Sigmoid colon (tissue), 7 donors: ENCODE results near the gene PSMD4. TPM values are rescaled to one million over a fixed set of nuclear protein-coding genes. Genes with fewer than 3 reads are reported as not detected.

Experiments
- DNase-seq: peaks from one replicate; pipeline ENCODE4 v3.0.0-alpha.2; 2019
- H3K27ac ChIP-seq, 4 donors: fragments of 200-600 bp; sonication (generic); one replicate each; pipeline ENCODE4 v1.5.1; 2016 to 2019; ENCODE audit warnings: mild to moderate bottlenecking in 1 of 4
- H3K27me3 ChIP-seq, 3 donors: fragments of 200-600 bp; sonication (generic); one replicate each; pipeline ENCODE4 v1.5.1; 2019; ENCODE audit warnings: mild to moderate bottlenecking in 1 of 3
- H3K36me3 ChIP-seq, 4 donors: fragments of 200-600 bp; sonication (generic); one replicate each; pipeline ENCODE4 v1.5.1; 2016 to 2019
- H3K4me1 ChIP-seq, 4 donors: fragments of 200-600 bp; sonication (generic); one replicate each; pipeline ENCODE4 v1.5.1; 2017 to 2019
- H3K4me3 ChIP-seq, 4 donors: fragments of 200-600 bp; sonication (generic); one replicate each; pipeline ENCODE4 v1.5.1; 2017 to 2019; ENCODE audit warnings: mild to moderate bottlenecking in 2 of 4, moderate library complexity in 1 of 4
- H3K9me3 ChIP-seq, 4 donors: fragments of 200-600 bp in 3 of 4; sonication (generic) in 3 of 4; one replicate each; pipeline versions ENCODE4 v1.5.1 to v1.6.1; 2013 to 2019
- EP300 ChIP-seq, 4 donors: sonication (generic); formaldehyde crosslinking; IDR thresholded peaks; one replicate each; pipeline ENCODE4 v1.6.1; 2017; ENCODE audit warnings: antibody characterized with exemption in 4 of 4
- POLR2A ChIP-seq, 2 donors: fragments of 450-650 bp; IDR thresholded peaks; one replicate each; pipeline ENCODE4 v1.6.1; 2016; ENCODE audit warnings: antibody characterized with exemption in 2 of 2, mild to moderate bottlenecking in 2 of 2, moderate library complexity in 2 of 2
- POLR2AphosphoS5 ChIP-seq, 4 donors: sonication (generic); formaldehyde crosslinking; IDR thresholded peaks; one replicate each; pipeline ENCODE4 v1.6.1; 2017; ENCODE audit warnings: antibody characterized with exemption in 4 of 4
- WGBS, 2 donors: extraction: QIAGEN DNeasy Blood & Tissue Kit; methylation state at CpG; one replicate each; pipeline ENCODE4 v1.1.7; 2013; 5-methylcytosine and 5-hydroxymethylcytosine counted together
- intact Hi-C: fragments of 100-400 bp; cut with DNase I; formaldehyde crosslinking; loops from one replicate; pipeline ENCODE4 v1.15.1; 2023
- polyA plus RNA-seq, 3 donors: library from polyadenylated mRNA; stranded (reverse); fragments of 200-250 nt; gene quantifications; one replicate each; pipeline ENCODE4 v1.2.3, GENCODE V29; 2013
- small RNA-seq, 3 donors: library from RNA; depleted of rRNA; stranded (forward); fragments of <200 nt; gene quantifications; one replicate each; pipeline ENCODE3, GENCODE V24; 2016
- total RNA-seq, 4 donors: library from RNA; depleted of rRNA; stranded (reverse); fragments of >200 nt; gene quantifications; one replicate each; pipeline ENCODE4 v1.1.0, GENCODE V29; 2016
- TF ChIP-seq, protein P1 (sequence below), 4 experiments: fragments of 450-650 bp in 3 of 4; fragments of 200-600 bp in 1 of 4; IDR thresholded peaks; one replicate each; pipeline ENCODE4 v1.5.1; 2016 to 2019; ENCODE audit warnings: antibody characterized with exemption in 4 of 4, mild to moderate bottlenecking in 3 of 4, moderate library complexity in 2 of 4
- donor health status: healthy with polysubstance abuse.
- donor health status: Bipolar disorder and iron deficiency.
- donor health status: healthy.

Gene PSMD4
- total and polyA plus RNA-seq, 7 donors, result 111 to 194 (median 153) TPM

GRCh38 chr1:151312411-151312810 lies 57.9 kb downstream of the PSMD4 start:
- peak overlapping the region; percentile 68 to 84 (median 79) for H3K27ac ChIP-seq
- WGBS, 2 donors, result 91 to 95% methylated on average over 4 of the region's 4 CpGs
- peaks cover 0 to 69% (median 57%) of the 10 kb centered on the region in 4 donors for H3K4me1 ChIP-seq
- TF ChIP-seq POLR2AphosphoS5 (IDR thresholded peaks at IDR 0.05), result no peak
- no peak for TF ChIP-seq POLR2A (IDR thresholded peaks at IDR 0.05)
- TF ChIP-seq, protein P1, sequence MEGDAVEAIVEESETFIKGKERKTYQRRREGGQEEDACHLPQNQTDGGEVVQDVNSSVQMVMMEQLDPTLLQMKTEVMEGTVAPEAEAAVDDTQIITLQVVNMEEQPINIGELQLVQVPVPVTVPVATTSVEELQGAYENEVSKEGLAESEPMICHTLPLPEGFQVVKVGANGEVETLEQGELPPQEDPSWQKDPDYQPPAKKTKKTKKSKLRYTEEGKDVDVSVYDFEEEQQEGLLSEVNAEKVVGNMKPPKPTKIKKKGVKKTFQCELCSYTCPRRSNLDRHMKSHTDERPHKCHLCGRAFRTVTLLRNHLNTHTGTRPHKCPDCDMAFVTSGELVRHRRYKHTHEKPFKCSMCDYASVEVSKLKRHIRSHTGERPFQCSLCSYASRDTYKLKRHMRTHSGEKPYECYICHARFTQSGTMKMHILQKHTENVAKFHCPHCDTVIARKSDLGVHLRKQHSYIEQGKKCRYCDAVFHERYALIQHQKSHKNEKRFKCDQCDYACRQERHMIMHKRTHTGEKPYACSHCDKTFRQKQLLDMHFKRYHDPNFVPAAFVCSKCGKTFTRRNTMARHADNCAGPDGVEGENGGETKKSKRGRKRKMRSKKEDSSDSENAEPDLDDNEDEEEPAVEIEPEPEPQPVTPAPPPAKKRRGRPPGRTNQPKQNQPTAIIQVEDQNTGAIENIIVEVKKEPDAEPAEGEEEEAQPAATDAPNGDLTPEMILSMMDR (IDR thresholded peaks at IDR 0.05), result no peak
- TF ChIP-seq EP300 (IDR thresholded peaks at IDR 0.05), result no peak
- H3K27me3 ChIP-seq, result no peaks in the 10 kb centered on the region
- H3K36me3 ChIP-seq, result peaks cover 14 to 84% (median 32%) of the 10 kb centered on the region in 4 donors
- H3K4me3 ChIP-seq, result no peak overlapping the region
- intact Hi-C loops, result no loop called here
- no peaks in the 10 kb centered on the region for H3K9me3 ChIP-seq
- no peak for DNase-seq

DNA sequence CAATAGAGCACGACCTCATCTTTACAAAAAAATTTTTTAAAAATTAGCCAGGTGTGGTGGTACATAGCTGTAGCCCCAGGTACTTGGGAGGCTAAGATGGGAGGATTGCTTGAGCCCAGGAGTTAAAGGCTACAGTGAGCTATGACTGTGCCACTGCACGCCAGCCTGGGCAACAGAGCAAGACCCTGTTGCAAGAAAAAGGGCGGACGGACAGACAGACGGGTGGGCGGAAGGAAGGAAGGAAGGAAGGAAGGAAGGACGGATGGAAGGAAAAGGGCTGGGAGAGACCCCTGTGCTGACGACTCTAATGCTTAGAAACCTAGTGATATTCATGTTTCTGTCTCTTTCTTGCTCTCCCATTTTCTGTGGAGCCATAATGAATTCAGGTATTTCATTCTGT lies 58.3 kb downstream of the PSMD4 start:
- no peak for DNase-seq
- Histone ChIP-seq H3K4me3 (no peak overlapping the region), H3K4me1 (peaks cover 0 to 73% (median 59%) of the 10 kb centered on the region in 4 donors), H3K27me3 (no peaks in the 10 kb centered on the region), H3K27ac (peak overlapping the region; percentile 68 to 84 (median 79)), H3K9me3 (no peaks in the 10 kb centered on the region), H3K36me3 (peaks cover 12 to 84% (median 28%) of the 10 kb centered on the region in 4 donors)
- TF ChIP-seq EP300 (IDR thresholded peaks at IDR 0.05) (no peak), POLR2A (IDR thresholded peaks at IDR 0.05) (no peak), POLR2AphosphoS5 (IDR thresholded peaks at IDR 0.05) (no peak)
- TF ChIP-seq, protein P1 (IDR thresholded peaks at IDR 0.05), result no peak
- intact Hi-C loops, result no loop called here
- 92 to 94% methylated on average over 8 of the region's 8 CpGs for WGBS, 2 donors

DNA sequence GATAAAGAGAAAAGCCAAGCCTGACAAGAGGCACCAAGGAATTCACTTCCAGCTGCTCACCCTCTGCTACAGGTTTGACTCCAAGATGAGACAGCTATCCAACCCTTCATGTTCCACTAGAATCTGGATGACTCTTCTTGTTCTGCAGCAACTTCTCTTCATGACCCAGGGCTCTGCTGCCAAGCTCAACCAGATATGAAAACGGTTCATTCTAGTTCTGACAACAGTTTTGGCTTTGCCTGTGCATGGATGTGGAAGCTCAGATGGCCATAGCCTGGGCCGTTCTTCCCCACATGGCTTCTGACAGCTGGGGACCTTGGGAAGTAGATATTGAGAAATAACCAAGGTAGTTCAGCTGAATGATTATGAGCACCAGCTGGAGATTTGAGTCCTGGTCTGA lies 59.0 kb downstream of the PSMD4 start:
- peak; percentile 80 for DNase-seq
- no peak for TF ChIP-seq POLR2A (IDR thresholded peaks at IDR 0.05)
- peak in 3 of 4 donors; percentile 11 to 32 (median 12) for TF ChIP-seq POLR2AphosphoS5 (IDR thresholded peaks at IDR 0.05)
- 64 to 74% methylated on average over 2 of the region's 2 CpGs for WGBS, 2 donors
- peak overlapping the region; percentile 68 to 84 (median 79) for H3K27ac ChIP-seq
- intact Hi-C loops, result no loop called here
- no peaks in the 10 kb centered on the region for H3K27me3 ChIP-seq
- H3K36me3 ChIP-seq, result peaks cover 12 to 82% (median 22%) of the 10 kb centered on the region in 4 donors
- peaks cover 0 to 76% (median 59%) of the 10 kb centered on the region in 4 donors for H3K4me1 ChIP-seq
- no peaks in the 10 kb centered on the region for H3K9me3 ChIP-seq
- H3K4me3 ChIP-seq, result no peak overlapping the region

DNA sequence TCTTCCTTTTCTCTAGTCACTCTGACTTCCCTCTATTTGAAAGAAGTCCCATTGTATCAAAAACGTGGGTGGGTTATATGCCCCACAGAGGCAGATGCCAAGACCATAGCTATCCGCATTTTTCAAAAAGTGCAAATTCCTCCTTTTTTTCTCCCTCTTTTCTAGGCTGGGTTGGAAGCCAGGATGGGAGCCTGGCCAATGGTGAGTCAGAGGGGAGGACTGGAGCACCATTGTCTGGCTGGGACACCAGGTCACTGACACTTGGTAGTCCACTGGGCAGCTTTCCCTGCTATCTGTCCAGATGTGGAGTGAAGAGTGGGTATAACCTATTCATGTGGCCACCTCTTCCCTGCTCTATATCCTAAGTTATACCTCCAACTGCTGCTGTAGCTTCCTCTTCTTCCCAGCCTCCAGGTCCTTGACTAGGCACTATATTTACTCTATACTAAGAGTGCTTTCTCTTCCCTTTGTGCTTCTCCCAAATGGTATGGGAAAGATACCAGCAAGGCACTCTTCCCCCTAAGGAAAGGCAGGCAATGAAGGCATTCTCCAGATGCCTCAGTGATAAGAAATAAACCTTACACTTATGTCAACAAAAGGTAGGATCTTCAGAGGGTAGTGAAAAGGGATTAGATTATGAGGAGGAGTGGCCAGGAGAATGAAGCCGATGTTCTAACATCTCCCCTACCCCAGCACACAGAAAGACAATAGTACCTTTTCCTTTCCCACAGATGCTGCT lies 59.8 kb downstream of the PSMD4 start:
- peaks cover 7 to 80% (median 19%) of the 10 kb centered on the region in 4 donors for H3K36me3 ChIP-seq
- H3K27me3 ChIP-seq, result no peaks in the 10 kb centered on the region
- 77 to 79% methylated on average over 3 of the region's 3 CpGs for WGBS, 2 donors
- peaks cover 0 to 74% (median 58%) of the 10 kb centered on the region in 4 donors for H3K4me1 ChIP-seq
- DNase-seq, result peak; percentile 95
- peak overlapping the region; percentile 68 to 84 (median 79) for H3K27ac ChIP-seq
- H3K9me3 ChIP-seq, result no peaks in the 10 kb centered on the region
- intact Hi-C loops, result no loop called here
- H3K4me3 ChIP-seq, result no peak overlapping the region
- TF ChIP-seq POLR2AphosphoS5 (IDR thresholded peaks at IDR 0.05) (peak in 3 of 4 donors; percentile 35 to 57 (median 36)), POLR2A (IDR thresholded peaks at IDR 0.05) (no peak)

GRCh38 chr1:151315565-151316235 lies 61.2 kb downstream of the PSMD4 start:
- WGBS, 2 donors, result 94 to 95% methylated on average over 17 of the region's 17 CpGs
- no peak for DNase-seq
- Histone ChIP-seq H3K9me3 (no peaks in the 10 kb centered on the region), H3K36me3 (peaks cover 13 to 86% (median 22%) of the 10 kb centered on the region in 4 donors), H3K27me3 (no peaks in the 10 kb centered on the region), H3K4me3 (no peak overlapping the region), H3K27ac (no peak overlapping the region), H3K4me1 (peaks cover 0 to 67% (median 50%) of the 10 kb centered on the region in 4 donors)
- TF ChIP-seq POLR2A (IDR thresholded peaks at IDR 0.05), result no peak
- TF ChIP-seq EP300 (IDR thresholded peaks at IDR 0.05), result no peak
- TF ChIP-seq, protein P1 (IDR thresholded peaks at IDR 0.05), result no peak
- no peak for TF ChIP-seq POLR2AphosphoS5 (IDR thresholded peaks at IDR 0.05)
- intact Hi-C loops, result no loop called here

Small RNA genes lying within 50 kb of the gene (small RNA-seq; reads per million reads assigned to genes)
- gene RN7SL444P, result 0 to 0.12 (median 0) reads per million in 3 donors

Other genes with a start within 250 kb of the PSMD4 start
- 10 to 100 TPM; 21.7 to 51.8 (median 27.0) TPM for gene MINDY1, start 247.8 kb upstream of the PSMD4 start, total RNA-seq
- 10 to 100 TPM; 15.6 to 26.4 (median 22.1) TPM for gene MINDY1, start 247.8 kb upstream of the PSMD4 start, polyA plus RNA-seq
- gene PRUNE1, start 246.3 kb upstream of the PSMD4 start, total RNA-seq, result 10 to 100 TPM; 16.7 to 33.9 (median 27.7) TPM
- 10 to 100 TPM; 15.5 to 18.7 (median 18.6) TPM for gene PRUNE1, start 246.3 kb upstream of the PSMD4 start, polyA plus RNA-seq
- under 1 TPM in 2 of 4 donors, not detected in 2; 0.28 to 0.36 TPM for gene BNIPL, start 218.1 kb upstream of the PSMD4 start, total RNA-seq
- gene BNIPL, start 218.1 kb upstream of the PSMD4 start, polyA plus RNA-seq, result under 1 TPM in 1 of 3 donors, not detected in 2; 0.47 TPM
- 1 to 10 TPM; 4.1 to 7.8 (median 7.0) TPM for gene C1orf56, start 207.0 kb upstream of the PSMD4 start, total RNA-seq
- 1 to 10 TPM in 2 of 3 donors, under 1 TPM in 1; 0.46 to 2.3 (median 1.2) TPM for gene C1orf56, start 207.0 kb upstream of the PSMD4 start, polyA plus RNA-seq
- gene CDC42SE1, start 195.1 kb upstream of the PSMD4 start, total RNA-seq, result 10 to 100 TPM; 37.8 to 53.6 (median 47.1) TPM
- gene CDC42SE1, start 195.1 kb upstream of the PSMD4 start, polyA plus RNA-seq, result 10 to 100 TPM; 35.4 to 82.8 (median 52.7) TPM
- gene MLLT11, start 194.3 kb upstream of the PSMD4 start, total RNA-seq, result 1 to 10 TPM; 2.1 to 5.0 (median 4.1) TPM
- 1 to 10 TPM in 1 of 3 donors, under 1 TPM in 2; 0.60 to 2.9 (median 0.69) TPM for gene MLLT11, start 194.3 kb upstream of the PSMD4 start, polyA plus RNA-seq
- 10 to 100 TPM; 20.6 to 27.0 (median 25.3) TPM for gene GABPB2, start 184.0 kb upstream of the PSMD4 start, total RNA-seq
- 1 to 10 TPM; 3.6 to 7.9 (median 4.2) TPM for gene GABPB2, start 184.0 kb upstream of the PSMD4 start, polyA plus RNA-seq
- 10 to 100 TPM in 2 of 4 donors, 1 to 10 TPM in 2; 5.0 to 20.6 (median 7.8) TPM for gene SEMA6C, start 108.1 kb upstream of the PSMD4 start, total RNA-seq
- 1 to 10 TPM in 2 of 3 donors, under 1 TPM in 1; 0.23 to 4.1 (median 1.2) TPM for gene SEMA6C, start 108.1 kb upstream of the PSMD4 start, polyA plus RNA-seq
- gene TNFAIP8L2, start 98.1 kb upstream of the PSMD4 start, total RNA-seq, result 1 to 10 TPM; 1.9 to 9.5 (median 7.5) TPM
- gene TNFAIP8L2, start 98.1 kb upstream of the PSMD4 start, polyA plus RNA-seq, result 10 to 100 TPM; 11.4 to 12.7 (median 12.6) TPM
- gene LYSMD1, start 88.8 kb upstream of the PSMD4 start, total RNA-seq, result 10 to 100 TPM; 15.5 to 22.7 (median 19.0) TPM
- gene LYSMD1, start 88.8 kb upstream of the PSMD4 start, polyA plus RNA-seq, result 1 to 10 TPM; 4.2 to 7.9 (median 7.8) TPM
- gene SCNM1, start 88.6 kb upstream of the PSMD4 start, total RNA-seq, result 10 to 100 TPM; 17.5 to 24.2 (median 19.8) TPM
- gene SCNM1, start 88.6 kb upstream of the PSMD4 start, polyA plus RNA-seq, result 10 to 100 TPM; 35.4 to 42.4 (median 35.6) TPM
- gene TMOD4, start 78.8 kb upstream of the PSMD4 start, total RNA-seq, result 1 to 10 TPM in 1 of 4 donors, not detected in 3; 1.1 TPM
- gene TMOD4, start 78.8 kb upstream of the PSMD4 start, polyA plus RNA-seq, result 1 to 10 TPM in 1 of 3 donors, under 1 TPM in 1, not detected in 1; 0.07 to 2.1 TPM
- gene VPS72, start 64.5 kb upstream of the PSMD4 start, total RNA-seq, result 10 to 100 TPM; 34.6 to 49.7 (median 44.8) TPM
- 10 to 100 TPM; 24.0 to 36.2 (median 32.4) TPM for gene VPS72, start 64.5 kb upstream of the PSMD4 start, polyA plus RNA-seq
- gene PIP5K1A, start 56.2 kb upstream of the PSMD4 start, total RNA-seq, result 10 to 100 TPM; 33.2 to 51.5 (median 37.8) TPM
- 10 to 100 TPM in 2 of 3 donors, 1 to 10 TPM in 1; 9.6 to 23.7 (median 19.0) TPM for gene PIP5K1A, start 56.2 kb upstream of the PSMD4 start, polyA plus RNA-seq
- gene ZNF687, start 27.6 kb downstream of the PSMD4 start, total RNA-seq, result 10 to 100 TPM; 17.6 to 24.2 (median 18.3) TPM
- gene ZNF687, start 27.6 kb downstream of the PSMD4 start, polyA plus RNA-seq, result 10 to 100 TPM in 2 of 3 donors, 1 to 10 TPM in 1; 6.6 to 16.6 (median 10.4) TPM
- gene PI4KB, start 72.7 kb downstream of the PSMD4 start, total RNA-seq, result 10 to 100 TPM; 57.6 to 75.2 (median 62.4) TPM
- gene PI4KB, start 72.7 kb downstream of the PSMD4 start, polyA plus RNA-seq, result 10 to 100 TPM; 25.2 to 42.0 (median 25.7) TPM
- gene RFX5, start 92.5 kb downstream of the PSMD4 start, total RNA-seq, result 10 to 100 TPM; 39.6 to 67.9 (median 56.1) TPM
- 10 to 100 TPM; 12.0 to 46.6 (median 20.6) TPM for gene RFX5, start 92.5 kb downstream of the PSMD4 start, polyA plus RNA-seq
- 100 to 1,000 TPM in 3 of 4 donors, 10 to 100 TPM in 1; 95.8 to 142 (median 127) TPM for gene SELENBP1, start 118.0 kb downstream of the PSMD4 start, total RNA-seq
- 1,000 to 10,000 TPM in 1 of 3 donors, 100 to 1,000 TPM in 2; 787 to 1,051 (median 895) TPM for gene SELENBP1, start 118.0 kb downstream of the PSMD4 start, polyA plus RNA-seq
- gene PSMB4, start 144.8 kb downstream of the PSMD4 start, total RNA-seq, result 100 to 1,000 TPM; 237 to 277 (median 249) TPM
- gene PSMB4, start 144.8 kb downstream of the PSMD4 start, polyA plus RNA-seq, result 100 to 1,000 TPM; 321 to 362 (median 338) TPM
- gene POGZ, start 204.8 kb downstream of the PSMD4 start, total RNA-seq, result 10 to 100 TPM; 40.6 to 75.3 (median 46.4) TPM
- 10 to 100 TPM in 1 of 3 donors, 1 to 10 TPM in 2; 7.2 to 24.6 (median 9.0) TPM for gene POGZ, start 204.8 kb downstream of the PSMD4 start, polyA plus RNA-seq